Measurements from ENCODE around the gene FAM193A. TPM values are rescaled to one million over a fixed set of nuclear protein-coding genes. Genes with fewer than 3 reads are reported as not detected.
A peak's percentile ranks its signal among the peaks of the same experiment; 100 is the strongest.

The FAM193A gene
- total and polyA plus RNA-seq, 2 experiments from 2014 or later = 12.0 to 22.9 TPM

GRCh38 chr4:2697995-2698414 lies 161.6 kb downstream of the FAM193A start (continued):
- TF ChIP-seq ZNF462 (CRISPR knock-in tag; IDR thresholded peaks at IDR 0.05) (no peak), EZH2phosphoT487 (IDR thresholded peaks at IDR 0.05; ENCODE audit: unreplicated experiment) (no peak), REST (IDR thresholded peaks at IDR 0.05; ENCODE audit: unreplicated experiment) (no peak), ZNF331 (CRISPR knock-in tag; IDR thresholded peaks at IDR 0.05; ENCODE audit: low read depth) (no peak), POLR2AphosphoS5 (IDR thresholded peaks at IDR 0.05; ENCODE audit: low read depth) (no peak)

- no peaks in the 10 kb centered on the region; the same call in 1 of the 2 replicates for H4K20me1 ChIP-seq (replicated peaks; ENCODE audit: insufficient read depth)
- no peaks in the 10 kb centered on the region for H3K9me2 ChIP-seq (ENCODE audit: insufficient read depth)
- no peaks in the 10 kb centered on the region for H3K4me1 ChIP-seq (ENCODE audit: insufficient read depth)
- Mint-ChIP-seq H3K27me3 (ENCODE audit: insufficient read depth, low read depth, poor library complexity) (peaks cover 5% of the 10 kb centered on the region), H3K9me3 (no peaks in the 10 kb centered on the region), H3K36me3 (ENCODE audit: low read depth) (peaks cover 83% of the 10 kb centered on the region), H3K4me1 (no peaks in the 10 kb centered on the region), H3K27ac (no peak overlapping the region), H3K4me3 (no peak overlapping the region)
- ATAC-seq (no peak), DNase-seq (ENCODE audit: low spot score) (no peak)
- peak overlapping the region; percentile 6; the same call in 1 of the 2 replicates for H3K27ac ChIP-seq (ENCODE audit: low read depth)
- no peaks in the 10 kb centered on the region for H3K79me2 ChIP-seq (replicated peaks; ENCODE audit: insufficient read depth)
- no peak overlapping the region for H3K4me3 ChIP-seq
- no peak overlapping the region for H3K4me2 ChIP-seq
- H3F3A ChIP-seq (replicated peaks; ENCODE audit: low read depth) = no peaks in the 10 kb centered on the region
- H3K27me3 ChIP-seq (ENCODE audit: insufficient read depth) = no peaks in the 10 kb centered on the region
- H3K36me3 ChIP-seq (ENCODE audit: insufficient read depth) = peaks cover 31% of the 10 kb centered on the region
- no peak overlapping the region for H2AFZ ChIP-seq
- TF ChIP-seq CREB1 (CRISPR knock-in tag; IDR thresholded peaks at IDR 0.05; ENCODE audit: low read depth) (no peak), ZNF462 (CRISPR knock-in tag; IDR thresholded peaks at IDR 0.05) (no peak)
These were observed 162.1 kb downstream of the FAM193A start for GRCh38 chr4:2698504-2698903.
